ENCODE results near the gene DAPK1. TPM values are rescaled to one million over a fixed set of nuclear protein-coding genes. Genes with fewer than 3 reads are reported as not detected.

DAPK1 gene
- total and polyA plus RNA-seq, 2 donors: 12.1 to 79.2 TPM

DNA sequence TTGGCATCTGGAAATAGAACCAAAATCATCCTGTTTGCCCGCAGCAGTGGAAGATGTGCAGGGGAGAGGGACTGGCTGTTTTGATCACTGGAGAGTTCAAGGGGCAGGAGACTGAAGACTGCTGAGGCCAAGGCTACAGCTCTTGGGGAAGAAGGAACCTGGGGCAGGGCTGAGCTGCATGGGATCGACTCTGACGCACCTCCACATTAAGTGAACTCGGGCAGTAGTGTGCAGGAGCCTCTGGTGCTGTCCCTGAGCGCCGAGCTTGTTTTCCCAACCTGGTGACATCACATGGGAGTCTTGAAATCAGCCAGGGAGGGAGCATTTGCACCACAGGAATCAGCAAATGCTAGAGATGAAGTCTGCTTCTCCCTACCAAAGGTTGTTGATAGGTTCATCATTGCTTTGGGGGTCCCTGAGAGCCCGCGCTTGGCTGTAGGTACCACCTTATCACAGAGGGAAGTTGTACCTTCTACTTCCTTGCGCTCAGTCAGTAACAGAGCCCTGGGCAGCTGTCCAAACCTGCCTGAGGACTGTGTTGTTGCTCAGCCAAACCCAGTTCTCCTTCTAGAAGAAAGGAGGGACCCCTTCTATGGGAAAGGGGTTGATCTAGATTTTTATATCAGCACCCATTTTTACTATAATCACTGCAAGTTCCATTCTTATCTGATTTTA, 175.9 kb downstream of the DAPK1 start:
- DNase-seq (ENCODE audit: extremely low spot score): no peak
- Histone ChIP-seq H3K4me1 (ENCODE audit: insufficient read depth) (no peaks in the 10 kb centered on the region), H3K4me3 (ENCODE audit: low read depth, low read length) (no peak overlapping the region), H3K36me3 (ENCODE audit: insufficient read depth) (no peaks in the 10 kb centered on the region), H3K27ac (ENCODE audit: low read depth) (no peak overlapping the region)
- WGBS: 93% methylated on average over 9 of the region's 9 CpGs

DNA sequence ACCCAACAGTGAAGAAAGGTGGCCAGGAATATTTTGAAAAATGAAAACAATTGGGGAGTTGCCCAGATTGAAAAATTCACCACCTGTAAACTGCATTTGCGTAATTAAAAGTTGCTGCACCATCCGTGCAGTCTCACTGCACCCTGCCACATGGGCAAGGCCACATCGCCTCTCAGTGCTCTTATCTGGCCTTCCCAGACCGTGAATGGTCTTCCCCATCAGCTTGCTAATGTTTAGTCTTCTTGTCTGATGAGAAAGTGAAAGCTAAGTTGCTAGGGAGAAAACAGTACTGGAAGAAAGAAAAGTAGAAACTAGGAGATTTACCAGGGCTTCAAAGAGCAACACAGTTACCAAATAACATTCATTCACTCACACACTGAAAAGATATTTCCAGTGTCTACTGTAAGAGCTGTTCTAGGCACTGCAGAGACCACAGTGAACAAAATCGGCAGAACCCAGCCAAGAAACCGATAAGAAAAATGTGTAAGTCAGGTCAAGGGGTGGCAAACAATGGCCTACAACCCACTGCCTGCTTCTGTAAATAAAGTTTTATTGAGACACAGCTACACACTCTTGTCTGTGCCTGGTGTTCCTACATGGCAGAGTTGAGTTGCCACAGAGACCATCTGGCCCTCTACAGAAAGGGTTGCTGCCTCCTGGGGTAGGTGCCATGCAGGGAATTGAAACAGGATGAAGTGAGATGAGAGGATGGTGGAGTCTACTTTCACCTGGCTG, 177.1 kb downstream of the DAPK1 start:
- WGBS: 71% methylated on average over 6 of the region's 6 CpGs
- Histone ChIP-seq H3K4me3 (ENCODE audit: low read depth, low read length) (no peak overlapping the region), H3K4me1 (ENCODE audit: insufficient read depth) (no peaks in the 10 kb centered on the region), H3K36me3 (ENCODE audit: insufficient read depth) (no peaks in the 10 kb centered on the region), H3K27ac (ENCODE audit: low read depth) (no peak overlapping the region)
- no peak for DNase-seq (ENCODE audit: extremely low spot score)

DNA sequence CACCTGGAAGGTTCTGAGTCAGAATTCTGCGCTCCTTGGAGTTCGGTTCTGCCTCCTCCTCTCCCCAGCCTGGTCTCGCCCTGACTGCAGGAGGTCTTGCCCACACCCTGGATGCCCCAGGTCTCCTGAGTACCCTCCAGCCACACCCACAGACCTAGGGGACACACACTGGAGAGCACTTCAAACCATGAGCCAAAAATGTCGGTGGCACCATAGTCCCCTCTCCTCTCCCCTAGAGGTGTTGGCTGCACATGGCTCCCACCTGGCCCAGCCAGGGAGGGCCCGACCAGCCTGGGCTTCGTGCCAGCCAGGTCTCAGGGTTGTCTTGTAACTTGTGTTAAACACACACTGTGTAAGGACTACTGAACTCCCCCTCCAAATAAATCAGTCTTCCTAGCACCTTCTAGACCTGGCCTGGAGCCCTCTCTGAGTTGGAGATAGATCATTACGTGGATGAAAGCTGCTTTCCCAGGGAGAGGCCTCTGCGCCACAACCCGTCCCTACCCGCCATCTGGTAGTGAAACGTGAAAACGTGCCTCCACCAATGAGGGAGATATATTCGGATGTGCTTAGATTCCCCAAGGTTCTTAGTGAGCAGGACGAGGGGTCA, 178.3 kb downstream of the DAPK1 start:
- no peak overlapping the region for H3K4me3 ChIP-seq (ENCODE audit: low read depth, low read length)
- DNase-seq (ENCODE audit: extremely low spot score): no peak
- H3K36me3 ChIP-seq (ENCODE audit: insufficient read depth): no peaks in the 10 kb centered on the region
- WGBS: 83% methylated on average over 14 of the region's 14 CpGs
- no peaks in the 10 kb centered on the region for H3K4me1 ChIP-seq (ENCODE audit: insufficient read depth)
- no peak overlapping the region for H3K27ac ChIP-seq (ENCODE audit: low read depth)

DNA sequence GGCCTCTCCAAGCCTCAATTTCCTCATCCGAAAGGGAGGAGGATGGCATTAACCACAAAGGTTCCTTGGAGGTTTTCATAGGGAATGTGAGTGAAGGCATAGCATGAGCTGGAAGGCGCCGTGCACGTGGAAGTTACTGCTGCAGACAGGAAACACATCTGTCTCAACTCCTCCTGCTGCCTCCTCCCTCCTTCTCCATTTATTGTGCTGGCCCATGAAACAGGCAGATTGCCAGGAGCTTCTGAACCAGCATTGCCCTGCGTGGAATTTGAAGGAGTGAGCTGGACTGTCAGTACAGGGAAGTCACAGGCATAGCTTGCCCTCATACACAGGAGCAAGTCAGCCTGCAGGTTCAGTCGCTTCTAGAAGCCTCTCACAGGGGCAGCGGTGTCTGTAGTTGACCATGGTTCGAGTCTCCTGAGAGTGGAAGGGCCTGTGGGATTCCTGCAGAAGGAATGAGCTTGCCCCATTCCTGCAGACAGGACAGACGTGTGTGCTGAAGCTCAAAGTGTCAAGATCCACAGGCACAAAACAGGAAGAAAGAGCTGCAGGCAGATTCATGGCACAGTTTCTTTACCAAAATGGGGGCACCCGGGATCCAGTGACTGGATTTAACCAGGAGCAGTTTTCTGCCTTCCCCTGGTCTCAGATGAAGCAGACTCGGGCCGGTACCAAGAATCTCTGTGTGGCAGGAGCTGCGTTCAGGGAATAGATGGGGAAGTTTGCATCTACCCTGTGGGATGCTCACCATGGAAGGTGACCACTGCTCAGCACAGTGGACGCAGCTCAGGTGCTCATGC, 179.5 kb downstream of the DAPK1 start:
- Histone ChIP-seq H3K4me3 (ENCODE audit: low read depth, low read length) (no peak overlapping the region), H3K27ac (ENCODE audit: low read depth) (no peak overlapping the region), H3K4me1 (ENCODE audit: insufficient read depth) (no peaks in the 10 kb centered on the region), H3K36me3 (ENCODE audit: insufficient read depth) (no peaks in the 10 kb centered on the region)
- WGBS: 69% methylated on average over 14 of the region's 14 CpGs
- no peak for DNase-seq (ENCODE audit: extremely low spot score)

DNA sequence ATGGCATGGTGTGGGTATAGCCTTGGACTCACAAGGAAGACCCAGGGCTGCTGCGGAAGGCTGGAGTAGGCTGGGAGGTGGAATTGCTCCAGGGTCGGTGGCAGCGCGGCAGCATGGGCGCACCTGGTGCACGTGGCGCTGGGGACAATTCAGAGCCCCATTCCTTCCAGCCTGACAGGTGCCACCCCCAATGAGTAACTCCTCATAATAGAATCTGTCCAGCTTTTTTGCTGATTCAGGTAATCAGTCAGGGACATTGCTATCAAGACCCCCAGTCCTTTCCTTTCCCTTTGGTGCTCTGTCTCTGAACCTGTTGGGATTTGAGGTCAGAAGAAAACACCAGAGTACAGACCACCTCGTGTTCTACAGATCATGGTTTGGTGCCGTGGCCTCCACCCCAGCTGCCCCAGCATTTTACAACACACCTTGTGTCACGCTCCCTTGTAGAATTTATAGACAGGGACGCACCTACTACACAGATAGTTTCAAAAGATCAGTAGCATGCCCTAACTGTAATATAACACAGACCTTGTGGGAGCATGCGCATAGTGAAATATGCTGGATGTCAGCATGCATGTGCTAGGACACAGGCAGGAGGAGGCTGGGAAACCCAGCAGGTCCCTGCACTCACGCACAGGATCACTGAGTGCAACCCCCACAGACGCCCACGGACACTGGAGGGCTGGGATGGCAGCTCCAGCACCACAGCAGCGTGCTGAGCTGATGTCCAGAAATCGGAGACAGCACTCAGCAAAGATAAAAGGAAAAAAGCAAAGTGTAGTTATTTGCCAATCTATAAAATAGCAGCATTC, 180.3 kb downstream of the DAPK1 start:
- WGBS: 90% methylated on average over 17 of the region's 17 CpGs
- no peak overlapping the region for H3K4me3 ChIP-seq (ENCODE audit: low read depth, low read length)
- no peak for DNase-seq (ENCODE audit: extremely low spot score)
- H3K4me1 ChIP-seq (ENCODE audit: insufficient read depth): no peaks in the 10 kb centered on the region
- H3K36me3 ChIP-seq (ENCODE audit: insufficient read depth): no peaks in the 10 kb centered on the region
- no peak overlapping the region for H3K27ac ChIP-seq (ENCODE audit: low read depth)

DNA sequence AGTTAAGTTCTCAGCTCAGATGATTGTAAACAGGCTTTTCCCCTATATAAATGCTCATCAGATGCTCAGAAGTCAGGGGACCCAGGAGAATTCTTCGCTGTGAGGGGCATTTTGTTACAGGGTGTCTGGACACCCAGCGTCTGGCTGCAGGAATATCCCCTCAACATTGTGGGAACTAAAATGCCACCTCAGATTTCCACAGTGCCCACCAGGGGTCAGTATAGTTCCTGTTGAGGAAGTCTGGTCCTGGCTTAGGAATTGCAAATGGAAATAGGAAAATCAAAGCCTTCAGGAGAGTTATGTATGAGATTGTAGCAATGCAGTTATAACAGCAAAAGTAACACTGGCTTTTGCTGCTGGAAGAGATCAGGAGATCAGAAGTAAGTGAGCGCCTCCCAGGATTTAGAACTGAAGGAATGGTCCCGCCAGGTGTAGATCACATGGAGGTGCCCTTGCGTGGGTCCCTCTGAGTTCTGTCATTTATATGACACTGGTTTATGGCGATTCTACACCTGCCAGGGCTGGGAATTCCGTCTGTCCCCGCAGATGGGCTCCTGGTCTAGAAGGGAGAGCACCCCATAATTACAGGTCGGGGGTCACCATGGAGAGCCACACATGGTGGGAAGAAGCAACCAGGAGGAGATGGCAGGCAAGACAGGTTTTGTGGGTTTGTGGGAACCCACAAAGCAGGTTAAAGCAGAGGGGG, 181.1 kb downstream of the DAPK1 start:
- no peak overlapping the region for H3K4me3 ChIP-seq (ENCODE audit: low read depth, low read length)
- H3K36me3 ChIP-seq (ENCODE audit: insufficient read depth): no peaks in the 10 kb centered on the region
- no peak overlapping the region for H3K27ac ChIP-seq (ENCODE audit: low read depth)
- no peaks in the 10 kb centered on the region for H3K4me1 ChIP-seq (ENCODE audit: insufficient read depth)
- peak; percentile 43 for DNase-seq (ENCODE audit: extremely low spot score)
- 75% methylated on average over 9 of the region's 9 CpGs for WGBS

DNA sequence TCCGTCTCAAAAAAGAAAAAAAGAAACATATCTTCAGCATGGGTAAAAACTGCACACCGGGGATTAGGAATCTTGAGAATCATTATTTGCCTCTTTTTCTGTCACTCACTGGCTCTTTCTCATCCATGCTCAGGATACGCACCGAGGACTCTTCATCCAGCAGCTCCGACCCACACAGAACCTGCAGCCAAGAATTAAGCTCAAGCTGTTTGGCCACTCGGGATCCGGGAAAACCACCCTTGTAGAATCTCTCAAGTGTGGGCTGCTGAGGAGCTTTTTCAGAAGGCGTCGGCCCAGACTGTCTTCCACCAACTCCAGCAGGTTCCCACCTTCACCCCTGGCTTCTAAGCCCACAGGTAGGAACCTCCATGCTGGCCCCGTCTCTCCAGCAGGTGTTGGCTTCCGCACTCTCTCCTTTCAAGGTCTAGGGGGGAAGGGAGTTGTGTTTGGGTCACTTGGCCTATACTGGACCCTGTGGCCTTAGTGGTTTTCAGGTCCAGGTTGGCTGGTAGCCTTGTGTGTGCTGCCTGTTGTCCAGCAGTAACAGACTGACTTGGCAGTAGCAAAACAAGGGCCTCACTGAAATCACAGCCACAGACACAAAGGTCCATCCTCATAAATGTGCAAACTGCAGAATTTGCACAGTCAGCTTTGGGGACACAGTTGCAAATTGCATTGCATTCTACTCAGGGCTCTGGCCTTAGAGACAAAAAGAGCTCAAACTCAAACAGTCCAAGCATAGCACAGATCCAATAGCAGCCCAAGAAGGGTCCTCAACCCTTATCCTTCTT, 183.8 kb downstream of the DAPK1 start:
- H3K27ac ChIP-seq (ENCODE audit: low read depth): no peak overlapping the region
- no peak for DNase-seq (ENCODE audit: extremely low spot score)
- no peaks in the 10 kb centered on the region for H3K36me3 ChIP-seq (ENCODE audit: insufficient read depth)
- H3K4me1 ChIP-seq (ENCODE audit: insufficient read depth): no peaks in the 10 kb centered on the region
- 92% methylated on average over 11 of the region's 11 CpGs for WGBS
- no peak overlapping the region for H3K4me3 ChIP-seq (ENCODE audit: low read depth, low read length)

DNA sequence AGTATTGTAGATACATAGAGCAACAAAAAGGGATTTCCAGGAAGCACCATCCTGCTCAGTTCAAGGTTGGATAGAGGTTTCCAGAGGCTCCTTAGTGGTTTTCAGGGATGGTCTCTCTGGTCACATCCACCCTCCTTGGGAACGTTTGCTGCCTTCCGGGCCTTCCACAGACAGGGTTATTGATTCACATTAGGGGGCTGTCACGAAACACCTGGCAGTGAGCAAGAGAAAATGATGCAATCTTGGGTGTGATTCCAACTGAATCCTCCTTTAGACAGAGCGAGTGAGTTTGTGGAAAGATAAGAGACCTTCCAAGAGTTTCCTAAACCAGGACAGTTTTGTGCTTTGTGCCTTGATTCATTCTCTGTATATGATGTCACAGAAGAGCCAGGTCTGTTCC, 184.4 kb downstream of the DAPK1 start:
- WGBS: 56% methylated on average over 4 of the region's 4 CpGs
- no peak overlapping the region for H3K4me3 ChIP-seq (ENCODE audit: low read depth, low read length)
- DNase-seq (ENCODE audit: extremely low spot score): no peak
- H3K27ac ChIP-seq (ENCODE audit: low read depth): no peak overlapping the region
- H3K36me3 ChIP-seq (ENCODE audit: insufficient read depth): no peaks in the 10 kb centered on the region
- H3K4me1 ChIP-seq (ENCODE audit: insufficient read depth): no peaks in the 10 kb centered on the region

DNA sequence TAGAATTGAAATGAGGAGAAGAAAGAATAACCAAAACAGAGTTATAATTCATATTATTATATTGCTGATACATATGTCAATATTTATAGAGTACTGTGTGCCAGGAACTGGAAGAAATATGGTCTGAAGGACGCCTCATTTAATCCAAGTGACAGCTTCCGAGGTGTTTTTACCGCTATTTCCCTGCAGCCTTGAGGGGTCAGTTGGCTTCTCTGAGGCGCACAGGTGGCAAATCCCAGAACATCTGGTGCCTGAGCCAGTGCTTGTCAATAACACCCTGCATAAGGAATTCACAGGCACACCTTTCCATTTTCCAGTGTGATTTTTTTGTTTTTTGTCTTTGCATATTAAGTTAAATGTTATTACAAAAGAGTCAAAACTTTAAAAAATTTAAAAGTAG, 185.0 kb downstream of the DAPK1 start:
- no peaks in the 10 kb centered on the region for H3K36me3 ChIP-seq (ENCODE audit: insufficient read depth)
- no peak overlapping the region for H3K4me3 ChIP-seq (ENCODE audit: low read depth, low read length)
- DNase-seq (ENCODE audit: extremely low spot score): no peak
- 92% methylated on average over 4 of the region's 4 CpGs for WGBS
- no peak overlapping the region for H3K27ac ChIP-seq (ENCODE audit: low read depth)
- H3K4me1 ChIP-seq (ENCODE audit: insufficient read depth): no peaks in the 10 kb centered on the region

DNA sequence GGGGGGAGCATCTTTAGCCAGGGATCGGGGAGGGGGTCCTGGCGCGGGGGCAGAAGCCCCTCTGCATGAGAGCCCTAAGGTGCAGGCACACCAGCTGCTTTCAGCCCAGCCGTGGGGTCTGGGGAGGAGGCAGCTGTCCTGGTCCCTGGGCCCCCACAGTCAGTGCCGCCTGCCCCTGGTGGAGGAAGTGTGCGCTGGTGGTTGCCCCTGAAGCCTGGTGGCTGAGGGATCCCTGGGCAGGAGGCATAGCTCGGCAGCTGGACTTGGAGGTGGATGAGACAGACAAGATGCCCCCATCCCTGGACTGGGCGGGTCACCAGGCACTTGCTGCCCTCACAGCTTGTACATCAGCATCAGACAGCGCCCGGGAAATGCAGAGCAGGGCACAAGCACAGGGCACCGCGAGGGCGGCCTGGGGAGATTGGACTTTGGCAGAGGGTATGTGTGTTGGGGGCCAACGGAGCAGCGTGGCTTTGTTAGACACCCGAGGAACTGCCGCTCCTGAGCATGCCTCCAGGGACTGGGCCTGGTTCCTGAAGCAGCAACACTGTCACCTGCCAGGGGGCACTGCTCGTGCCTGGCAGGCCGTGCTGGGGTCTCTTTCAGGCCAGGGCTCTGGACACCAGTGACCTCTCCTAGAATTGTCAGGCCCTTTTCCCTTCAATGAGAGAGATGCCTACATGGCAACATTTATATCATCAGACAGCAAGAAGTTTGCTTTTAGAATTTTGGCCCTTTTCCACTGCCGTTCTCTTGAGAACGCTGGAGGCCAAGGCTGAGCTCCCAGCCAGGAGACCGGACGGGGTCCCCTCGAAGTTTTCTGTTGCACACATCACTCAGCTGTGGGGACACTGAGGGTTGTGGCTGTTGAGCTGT, 186.3 kb downstream of the DAPK1 start:
- 80% methylated on average over 24 of the region's 24 CpGs for WGBS
- Histone ChIP-seq H3K27ac (ENCODE audit: low read depth) (no peak overlapping the region), H3K4me3 (ENCODE audit: low read depth, low read length) (no peak overlapping the region), H3K36me3 (ENCODE audit: insufficient read depth) (no peaks in the 10 kb centered on the region), H3K4me1 (ENCODE audit: insufficient read depth) (no peaks in the 10 kb centered on the region)
- DNase-seq (ENCODE audit: extremely low spot score): no peak

DNA sequence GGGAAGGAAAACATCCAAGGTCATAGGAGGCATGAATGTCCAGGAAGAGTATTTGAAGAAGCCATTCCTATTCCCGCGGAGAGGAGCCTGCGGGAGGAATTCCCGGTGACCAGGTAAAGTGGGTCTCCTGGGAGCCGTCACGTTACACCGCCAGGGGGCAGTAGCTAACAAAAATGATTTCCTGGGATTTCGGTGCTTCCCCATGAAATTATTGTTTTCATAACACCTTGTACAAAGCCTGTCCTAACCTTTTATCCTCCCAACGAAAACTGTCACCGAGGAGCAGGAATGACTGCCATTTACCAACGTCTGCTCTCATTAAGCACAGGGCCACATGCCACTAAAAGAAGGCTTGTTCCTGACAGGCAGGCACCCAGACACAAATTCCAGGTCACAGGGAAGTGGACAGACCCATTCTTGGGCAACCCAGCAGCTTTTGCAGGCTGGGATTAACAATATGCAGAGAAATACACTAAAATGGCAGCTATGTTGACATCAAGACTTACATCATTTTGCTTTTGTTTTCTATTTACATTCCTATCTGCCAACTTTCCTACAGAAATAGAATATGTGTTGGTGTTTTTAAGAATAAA, 187.1 kb downstream of the DAPK1 start:
- no peaks in the 10 kb centered on the region for H3K4me1 ChIP-seq (ENCODE audit: insufficient read depth)
- 31% methylated on average over 11 of the region's 11 CpGs for WGBS
- no peaks in the 10 kb centered on the region for H3K36me3 ChIP-seq (ENCODE audit: insufficient read depth)
- H3K4me3 ChIP-seq (ENCODE audit: low read depth, low read length): no peak overlapping the region
- no peak for DNase-seq (ENCODE audit: extremely low spot score)
- no peak overlapping the region for H3K27ac ChIP-seq (ENCODE audit: low read depth)

Measured in urinary bladder (tissue), 4 donors.